Activated CD8-positive, alpha-beta T cell treated with anti-CD3 and anti-CD28 coated beads for 36 hours (primary cell): ENCODE results near the gene CERS1. TPM values are rescaled to one million over a fixed set of nuclear protein-coding genes. Genes with fewer than 3 reads are reported as not detected.
A peak's percentile ranks its signal among the peaks of the same experiment; 100 is the strongest.

ENCODE experiments used
- ATAC-seq: fragments of 200-7000 bp; cut with Tn5 transposase; one replicate; pipeline ENCODE4 v1.10.0; 2021; ENCODE audit warnings: mild to moderate bottlenecking, moderate library complexity
- CTCF ChIA-PET: fragments of 350-600 bp; sonication (Branson Sonifier 250); formaldehyde crosslinking; loops from one replicate; lab custom pipeline; 2021; ENCODE audit warnings: antibody characterized with exemption; lab: Charles Lee
- POLR2A ChIA-PET: fragments of 350-600 bp; sonication (Branson Sonifier 250); formaldehyde crosslinking; loops from one replicate; lab custom pipeline; 2021; ENCODE audit warnings: antibody characterized with exemption; lab: Charles Lee
- DNase-seq: peaks from one replicate; pipeline ENCODE4 v3.0.0-alpha.2; 2020
- H3K27ac Mint-ChIP-seq: one replicate; pipeline ENCODE4 v1.8.0; 2021; ENCODE audit warnings: mild to moderate bottlenecking, mixed read lengths
- H3K27me3 Mint-ChIP-seq: one replicate; pipeline ENCODE4 v1.8.0; 2021; ENCODE audit warnings: mixed read lengths
- H3K36me3 Mint-ChIP-seq: one replicate; pipeline ENCODE4 v1.8.0; 2021; ENCODE audit warnings: low read depth, mixed read lengths
- H3K4me1 Mint-ChIP-seq: one replicate; pipeline ENCODE4 v1.8.0; 2021; ENCODE audit warnings: low read depth, mixed read lengths
- H3K4me3 Mint-ChIP-seq: one replicate; pipeline ENCODE4 v1.8.0; 2021; ENCODE audit warnings: mild to moderate bottlenecking, moderate library complexity, mixed read lengths
- H3K9me3 Mint-ChIP-seq: one replicate; pipeline ENCODE4 v1.8.0; 2021; ENCODE audit warnings: mixed read lengths
- intact Hi-C: fragments of 100-400 bp; cut with micrococcal nuclease; formaldehyde crosslinking; loops from one replicate; pipeline ENCODE4 v1.10.0; 2022
- total RNA-seq, 2 experiments: library from RNA; stranded (reverse); gene quantifications; one replicate each; pipeline ENCODE4 v1.2.3, GENCODE V29; 2021
- TF ChIP-seq, protein P1 (sequence below): fragments of 200-600 bp; IDR thresholded peaks from one replicate; pipeline ENCODE4 v1.8.0; 2022; ENCODE audit warnings: antibody characterized with exemption, mild to moderate bottlenecking

The CERS1 gene
- total RNA-seq, 2 experiments from 2014 or later = 0.18 to 0.36 TPM

GRCh38 chr19:18878858-18879578 is 16.9 kb downstream of the CERS1 start:
- TF ChIP-seq, protein P1, sequence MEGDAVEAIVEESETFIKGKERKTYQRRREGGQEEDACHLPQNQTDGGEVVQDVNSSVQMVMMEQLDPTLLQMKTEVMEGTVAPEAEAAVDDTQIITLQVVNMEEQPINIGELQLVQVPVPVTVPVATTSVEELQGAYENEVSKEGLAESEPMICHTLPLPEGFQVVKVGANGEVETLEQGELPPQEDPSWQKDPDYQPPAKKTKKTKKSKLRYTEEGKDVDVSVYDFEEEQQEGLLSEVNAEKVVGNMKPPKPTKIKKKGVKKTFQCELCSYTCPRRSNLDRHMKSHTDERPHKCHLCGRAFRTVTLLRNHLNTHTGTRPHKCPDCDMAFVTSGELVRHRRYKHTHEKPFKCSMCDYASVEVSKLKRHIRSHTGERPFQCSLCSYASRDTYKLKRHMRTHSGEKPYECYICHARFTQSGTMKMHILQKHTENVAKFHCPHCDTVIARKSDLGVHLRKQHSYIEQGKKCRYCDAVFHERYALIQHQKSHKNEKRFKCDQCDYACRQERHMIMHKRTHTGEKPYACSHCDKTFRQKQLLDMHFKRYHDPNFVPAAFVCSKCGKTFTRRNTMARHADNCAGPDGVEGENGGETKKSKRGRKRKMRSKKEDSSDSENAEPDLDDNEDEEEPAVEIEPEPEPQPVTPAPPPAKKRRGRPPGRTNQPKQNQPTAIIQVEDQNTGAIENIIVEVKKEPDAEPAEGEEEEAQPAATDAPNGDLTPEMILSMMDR = no peak
- Mint-ChIP-seq H3K27me3 (no peaks in the 10 kb centered on the region), H3K4me1 (no peaks in the 10 kb centered on the region), H3K4me3 (no peak overlapping the region), H3K9me3 (no peaks in the 10 kb centered on the region), H3K27ac (no peak overlapping the region), H3K36me3 (no peaks in the 10 kb centered on the region)
- CTCF ChIA-PET = interaction anchor here (3.2 kb wide), 1 partner anchor 12 kb away, joined by 14 read pairs; no protein-coding TSS in a partner anchor
- DNase-seq (no peak), ATAC-seq (peak; percentile 6)
- intact Hi-C loops = no loop called here
- POLR2A ChIA-PET = no interaction called here

DNA sequence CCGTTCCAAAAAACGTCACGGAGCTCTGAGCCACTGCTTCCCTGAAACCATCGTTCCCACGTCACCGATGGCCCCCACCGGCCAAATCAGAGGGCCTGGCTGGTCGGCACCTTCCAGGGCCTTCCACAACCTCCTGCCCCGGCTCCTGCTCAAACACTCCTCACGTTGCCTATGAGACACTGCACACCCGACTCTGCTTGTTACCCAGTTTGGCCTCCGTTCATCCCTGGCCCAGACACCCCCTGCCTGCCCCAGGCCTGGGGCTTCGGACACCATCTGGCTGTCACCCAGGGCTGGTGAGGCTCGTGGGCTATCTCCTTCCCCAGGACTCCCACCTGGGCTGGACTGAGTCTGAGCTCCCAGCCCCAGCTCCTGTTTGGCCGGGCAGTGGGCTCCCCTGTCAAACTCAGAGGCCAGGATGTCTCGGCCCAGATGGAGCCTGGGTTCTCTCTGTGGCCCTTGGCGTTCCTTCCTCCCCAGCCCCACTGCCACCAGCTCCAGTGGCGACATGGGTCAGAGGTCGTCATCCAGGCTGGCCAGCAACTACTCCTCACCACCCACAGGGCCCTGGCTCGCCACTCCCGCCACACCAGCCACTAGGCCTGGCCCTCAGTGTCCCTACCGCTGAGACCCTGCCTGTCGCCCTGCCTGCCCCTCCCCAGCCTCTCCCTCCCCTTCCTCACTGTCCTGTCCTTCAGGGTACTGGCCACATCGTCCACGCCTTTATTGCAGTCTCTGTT is 17.7 kb downstream of the CERS1 start:
- no peaks in the 10 kb centered on the region for H3K9me3 Mint-ChIP-seq
- TF ChIP-seq, protein P1 = no peak
- no peaks in the 10 kb centered on the region for H3K4me1 Mint-ChIP-seq

DNA sequence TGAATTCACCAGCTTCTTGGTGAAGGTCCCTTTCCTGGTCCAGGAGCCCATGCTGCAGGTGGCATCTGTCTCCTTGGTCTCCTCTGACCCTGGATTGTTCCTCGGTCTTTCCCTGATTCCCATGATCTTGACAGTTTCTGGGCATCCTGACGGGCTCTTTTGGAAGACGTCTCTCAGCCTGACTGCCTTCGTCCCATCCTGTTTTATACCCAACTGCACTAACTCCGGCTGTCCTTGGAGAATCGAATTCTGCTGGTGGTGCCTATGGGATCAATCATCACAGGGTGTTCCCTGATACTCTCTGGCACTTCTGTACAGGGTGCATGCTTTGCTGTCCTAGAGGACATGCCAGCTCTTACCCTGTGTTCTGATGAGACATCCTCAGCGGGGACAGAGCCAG is 19.1 kb downstream of the CERS1 start:
- Mint-ChIP-seq H3K27me3 (no peaks in the 10 kb centered on the region), H3K4me3 (no peak overlapping the region), H3K36me3 (no peaks in the 10 kb centered on the region), H3K9me3 (no peaks in the 10 kb centered on the region), H3K27ac (no peak overlapping the region), H3K4me1 (no peaks in the 10 kb centered on the region)
- ATAC-seq = no peak
- CTCF ChIA-PET = interaction anchor here (0.6 to 3.2 kb wide), 4 partner anchors 10 to 430 kb away, joined by 3 to 14 read pairs (median 5); no protein-coding TSS in a partner anchor
- POLR2A ChIA-PET = interaction anchor here (1.8 kb wide), 1 partner anchor 42 kb away, joined by 5 read pairs; the partner anchor contains the start of genes COPE and DDX49
- TF ChIP-seq, protein P1 = no peak
- intact Hi-C loops = no loop called here
- no peak for DNase-seq

More for the DNA sequence above, 17.7 kb downstream of the CERS1 start:
- no peaks in the 10 kb centered on the region for H3K36me3 Mint-ChIP-seq
- no peak overlapping the region for H3K27ac Mint-ChIP-seq
- intact Hi-C loops = no loop called here
- no peak overlapping the region for H3K4me3 Mint-ChIP-seq
- no peak for ATAC-seq
- ChIA-PET POLR2A (no interaction called here), CTCF (interaction anchor here (3.2 kb wide), 1 partner anchor 12 kb away, joined by 14 read pairs; no protein-coding TSS in a partner anchor)
- DNase-seq = no peak
- H3K27me3 Mint-ChIP-seq = no peaks in the 10 kb centered on the region

GRCh38 chr19:18875726-18876125 is 20.2 kb downstream of the CERS1 start:
- intact Hi-C loops = no loop called here
- H3K4me3 Mint-ChIP-seq = no peak overlapping the region
- ChIA-PET CTCF (interaction anchor here (0.8 to 3.2 kb wide), 4 partner anchors 9 to 425 kb away, joined by 3 to 14 read pairs (median 5); no protein-coding TSS in a partner anchor), POLR2A (interaction anchor here (1.8 kb wide), 1 partner anchor 43 kb away, joined by 5 read pairs; the partner anchor contains the start of genes COPE and DDX49)
- no peaks in the 10 kb centered on the region for H3K9me3 Mint-ChIP-seq
- ATAC-seq (no peak), DNase-seq (no peak)
- H3K27ac Mint-ChIP-seq = no peak overlapping the region
- H3K27me3 Mint-ChIP-seq = peaks cover 2% of the 10 kb centered on the region
- peaks cover 2% of the 10 kb centered on the region for H3K4me1 Mint-ChIP-seq
- TF ChIP-seq, protein P1 = no peak
- no peaks in the 10 kb centered on the region for H3K36me3 Mint-ChIP-seq
